ENCODE results near the gene CHST15. TPM values are rescaled to one million over a fixed set of nuclear protein-coding genes. Genes with fewer than 3 reads are reported as not detected.
"Not testable (repeated sequence)": the region's sequence is repeated elsewhere in the genome, so short reads cannot be mapped to it uniquely, and the experiment has no call there.

The CHST15 gene
- total RNA-seq, 1 donor from 2014 or later = 27.0 TPM

DNA sequence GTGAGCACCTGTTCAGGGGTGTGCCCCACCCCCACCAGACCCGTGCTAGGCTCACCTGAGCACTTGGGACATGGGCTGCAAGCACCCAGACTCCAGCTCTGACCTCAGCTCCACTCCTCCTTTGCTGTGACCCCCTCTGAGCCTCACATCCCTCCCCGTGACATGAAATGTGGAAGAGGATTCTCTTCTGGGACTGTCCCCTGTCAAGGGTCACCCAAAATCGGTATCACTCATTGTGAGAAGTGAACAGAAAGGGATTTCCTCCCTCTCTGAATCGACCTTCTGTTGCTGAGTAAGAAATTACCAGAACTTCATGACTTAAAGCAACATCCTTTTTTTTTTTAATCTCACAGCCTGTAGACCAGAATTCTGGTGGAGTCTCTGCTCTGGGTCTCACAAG, 6.2 kb upstream of the CHST15 start:
- TF ChIP-seq POLR2AphosphoS5 (IDR thresholded peaks at IDR 0.05; ENCODE audit: insufficient read depth in 1 of 2, low read depth in 1 of 2) (no peak), POLR2A (IDR thresholded peaks at IDR 0.05) (no peak)
- TF ChIP-seq, protein P1, sequence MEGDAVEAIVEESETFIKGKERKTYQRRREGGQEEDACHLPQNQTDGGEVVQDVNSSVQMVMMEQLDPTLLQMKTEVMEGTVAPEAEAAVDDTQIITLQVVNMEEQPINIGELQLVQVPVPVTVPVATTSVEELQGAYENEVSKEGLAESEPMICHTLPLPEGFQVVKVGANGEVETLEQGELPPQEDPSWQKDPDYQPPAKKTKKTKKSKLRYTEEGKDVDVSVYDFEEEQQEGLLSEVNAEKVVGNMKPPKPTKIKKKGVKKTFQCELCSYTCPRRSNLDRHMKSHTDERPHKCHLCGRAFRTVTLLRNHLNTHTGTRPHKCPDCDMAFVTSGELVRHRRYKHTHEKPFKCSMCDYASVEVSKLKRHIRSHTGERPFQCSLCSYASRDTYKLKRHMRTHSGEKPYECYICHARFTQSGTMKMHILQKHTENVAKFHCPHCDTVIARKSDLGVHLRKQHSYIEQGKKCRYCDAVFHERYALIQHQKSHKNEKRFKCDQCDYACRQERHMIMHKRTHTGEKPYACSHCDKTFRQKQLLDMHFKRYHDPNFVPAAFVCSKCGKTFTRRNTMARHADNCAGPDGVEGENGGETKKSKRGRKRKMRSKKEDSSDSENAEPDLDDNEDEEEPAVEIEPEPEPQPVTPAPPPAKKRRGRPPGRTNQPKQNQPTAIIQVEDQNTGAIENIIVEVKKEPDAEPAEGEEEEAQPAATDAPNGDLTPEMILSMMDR (IDR thresholded peaks at IDR 0.05) = no peak
- no peaks in the 10 kb centered on the region for H3K27me3 ChIP-seq

DNA sequence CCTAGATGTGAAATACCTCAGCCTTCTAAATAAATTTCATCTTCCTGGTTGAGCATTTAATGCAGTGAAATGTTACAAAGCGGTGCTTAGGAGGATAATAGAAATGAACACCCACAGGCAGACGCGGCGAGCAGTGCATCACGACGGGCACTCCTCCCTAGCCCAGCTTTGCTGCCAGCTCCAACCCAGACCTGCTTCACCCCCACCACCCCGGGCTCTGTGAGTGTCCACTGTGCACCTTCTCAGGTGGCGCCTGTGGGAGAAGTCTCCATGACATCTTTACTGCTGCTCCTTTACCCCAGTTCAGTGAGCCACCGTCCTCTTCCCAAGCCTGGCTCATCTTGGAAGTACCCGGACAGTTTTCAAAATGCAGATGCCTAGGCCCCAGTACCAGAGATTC, 5.2 kb upstream of the CHST15 start:
- intact Hi-C loops (cut with DNase I) = no loop called here
- DNase-seq (ENCODE audit: extremely low spot score in 2 of 2) = no peak
- H3K27ac ChIP-seq = no peak overlapping the region
- no peaks in the 10 kb centered on the region for H3K9me3 ChIP-seq
- TF ChIP-seq POLR2AphosphoS5 (IDR thresholded peaks at IDR 0.05; ENCODE audit: insufficient read depth in 1 of 2, low read depth in 1 of 2) (no peak), POLR2A (IDR thresholded peaks at IDR 0.05) (no peak)
- TF ChIP-seq, protein P1 (IDR thresholded peaks at IDR 0.05) = no peak
- no peak overlapping the region for H3K4me3 ChIP-seq
- no peaks in the 10 kb centered on the region for H3K36me3 ChIP-seq
- H3K4me1 ChIP-seq = peaks cover 14% of the 10 kb centered on the region
- H3K27me3 ChIP-seq = no peaks in the 10 kb centered on the region

More for the DNA sequence above, 6.2 kb upstream of the CHST15 start:
- Histone ChIP-seq H3K4me3 (no peak overlapping the region), H3K9me3 (no peaks in the 10 kb centered on the region), H3K36me3 (no peaks in the 10 kb centered on the region), H3K4me1 (peaks cover 4% of the 10 kb centered on the region), H3K27ac (no peak overlapping the region)
- intact Hi-C loops (cut with DNase I) = no loop called here
- DNase-seq (ENCODE audit: extremely low spot score in 2 of 2) = no peak

GRCh38 chr10:124097883-124098282, 4.5 kb upstream of the CHST15 start:
- intact Hi-C loops (cut with DNase I) = no loop called here
- no peaks in the 10 kb centered on the region for H3K9me3 ChIP-seq
- H3K4me1 ChIP-seq = peaks cover 17% of the 10 kb centered on the region
- no peaks in the 10 kb centered on the region for H3K27me3 ChIP-seq
- no peak for TF ChIP-seq POLR2A (IDR thresholded peaks at IDR 0.05)
- no peak for TF ChIP-seq POLR2AphosphoS5 (IDR thresholded peaks at IDR 0.05; ENCODE audit: insufficient read depth in 1 of 2, low read depth in 1 of 2)
- TF ChIP-seq, protein P1 (IDR thresholded peaks at IDR 0.05) = no peak
- H3K36me3 ChIP-seq = no peaks in the 10 kb centered on the region
- H3K27ac ChIP-seq = no peak overlapping the region
- DNase-seq (ENCODE audit: extremely low spot score in 2 of 2) = no peak
- no peak overlapping the region for H3K4me3 ChIP-seq

DNA sequence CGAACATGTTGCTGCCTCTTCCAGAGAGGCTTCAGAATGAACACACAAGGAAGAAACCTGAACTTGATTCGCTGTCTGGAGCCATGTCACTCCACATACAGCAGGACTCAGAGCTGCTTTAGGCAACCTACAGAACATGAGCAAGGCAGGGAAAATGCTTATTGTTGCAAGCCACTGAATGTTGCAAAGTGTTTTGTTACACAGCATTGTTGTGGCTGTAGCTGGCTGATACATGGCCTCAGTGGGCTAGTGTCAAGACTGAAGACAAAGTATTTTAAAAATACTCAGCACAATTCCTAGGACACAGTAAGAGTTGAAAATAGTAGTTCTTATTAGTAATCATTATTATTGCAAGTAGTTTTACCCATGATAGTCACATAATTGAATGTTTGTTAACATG, 3.1 kb upstream of the CHST15 start:
- intact Hi-C loops (cut with DNase I) = no loop called here
- H3K27ac ChIP-seq = no peak overlapping the region
- H3K4me3 ChIP-seq = no peak overlapping the region
- H3K9me3 ChIP-seq = no peaks in the 10 kb centered on the region
- H3K27me3 ChIP-seq = no peaks in the 10 kb centered on the region
- peaks cover 21% of the 10 kb centered on the region for H3K4me1 ChIP-seq
- no peak for DNase-seq (ENCODE audit: extremely low spot score in 2 of 2)
- no peaks in the 10 kb centered on the region for H3K36me3 ChIP-seq
- TF ChIP-seq POLR2A (IDR thresholded peaks at IDR 0.05) (no peak), POLR2AphosphoS5 (IDR thresholded peaks at IDR 0.05; ENCODE audit: insufficient read depth in 1 of 2, low read depth in 1 of 2) (no peak)
- TF ChIP-seq, protein P1 (IDR thresholded peaks at IDR 0.05) = no peak

DNA sequence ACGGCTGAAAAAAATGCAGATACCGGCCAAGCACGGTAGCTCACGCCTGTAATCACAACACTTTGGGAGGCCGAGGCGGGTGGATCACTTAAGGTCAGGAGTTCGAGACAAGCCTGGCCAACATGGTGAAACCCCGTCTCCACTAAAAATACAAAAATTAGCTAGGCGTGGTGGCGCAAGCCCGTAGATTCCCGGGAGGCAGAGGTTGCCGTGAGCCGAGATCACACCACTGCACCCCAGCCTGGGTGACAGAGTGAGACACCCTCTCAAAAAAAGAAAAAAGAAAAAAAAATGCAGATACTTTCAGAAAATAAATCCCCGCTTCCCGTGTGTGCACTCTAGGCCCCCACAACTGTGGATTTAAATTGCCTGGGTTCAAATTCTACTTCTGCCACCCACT, 2.4 kb upstream of the CHST15 start:
- H3K27me3 ChIP-seq; H3K4me3 ChIP-seq; H3K36me3 ChIP-seq; H3K9me3 ChIP-seq; intact Hi-C loops (cut with DNase I); DNase-seq (ENCODE audit: extremely low spot score in 2 of 2); H3K27ac ChIP-seq: not testable (repeated sequence)
- H3K4me1 ChIP-seq = peaks cover 28% of the 10 kb centered on the region

GRCh38 chr10:124095096-124095495, 1.7 kb upstream of the CHST15 start:
- intact Hi-C loops (cut with DNase I) = no loop called here
- no peak for DNase-seq (ENCODE audit: extremely low spot score in 2 of 2)
- no peaks in the 10 kb centered on the region for H3K36me3 ChIP-seq
- no peaks in the 10 kb centered on the region for H3K9me3 ChIP-seq
- H3K27me3 ChIP-seq = no peaks in the 10 kb centered on the region
- no peak overlapping the region for H3K4me3 ChIP-seq
- no peak overlapping the region for H3K27ac ChIP-seq
- TF ChIP-seq POLR2AphosphoS5 (IDR thresholded peaks at IDR 0.05; ENCODE audit: insufficient read depth in 1 of 2, low read depth in 1 of 2) = no peak
- TF ChIP-seq, protein P1 (IDR thresholded peaks at IDR 0.05) = no peak
- no peak for TF ChIP-seq POLR2A (IDR thresholded peaks at IDR 0.05)
- H3K4me1 ChIP-seq = peaks cover 31% of the 10 kb centered on the region

All from vagina (tissue), 2 donors.